Right lobe of liver (tissue), 4 donors: Measurements from ENCODE around the gene HTR3A.
A peak's percentile ranks its signal among the peaks of the same experiment; 100 is the strongest.

Experiments
- CTCF ChIP-seq, 4 donors: fragments of 200-600 bp in 3 of 4; fragments of 450-650 bp in 1 of 4; IDR thresholded peaks; one replicate each; pipeline versions ENCODE4 v1.5.1 to v1.8.0; 2016 to 2022; ENCODE audit warnings: antibody characterized with exemption in 4 of 4, mild to moderate bottlenecking in 2 of 4
- POLR2A ChIP-seq: fragments of 450-650 bp; IDR thresholded peaks from one replicate; pipeline ENCODE4 v1.6.1; 2017; ENCODE audit warnings: antibody characterized with exemption, mild to moderate bottlenecking
- donor health status: DM: no; HTN: no; CAD: no.
- donor health status: DM: no; HTN: no; CAD: no.
- donor health status: DM: no; HTN: yes; CAD: no.

- TF ChIP-seq CTCF (IDR thresholded peaks at IDR 0.05) (peak; percentile 64 to 69 (median 68)), POLR2A (no peak)
These were observed 19.4 kb downstream of the HTR3A start for GRCh38 chr11:113994077-113994954.
